HG02623 (cell line): ENCODE results near the gene ADIPOR2.

Experiments
- ATAC-seq: cut with Tn5 transposase; IDR thresholded peaks from one replicate; pipeline ENCODE4 v1.9.1; 2021; ENCODE audit warnings: moderate library complexity; ENCODE audit not compliant: unreplicated experiment

Gene ADIPOR2, protein sequence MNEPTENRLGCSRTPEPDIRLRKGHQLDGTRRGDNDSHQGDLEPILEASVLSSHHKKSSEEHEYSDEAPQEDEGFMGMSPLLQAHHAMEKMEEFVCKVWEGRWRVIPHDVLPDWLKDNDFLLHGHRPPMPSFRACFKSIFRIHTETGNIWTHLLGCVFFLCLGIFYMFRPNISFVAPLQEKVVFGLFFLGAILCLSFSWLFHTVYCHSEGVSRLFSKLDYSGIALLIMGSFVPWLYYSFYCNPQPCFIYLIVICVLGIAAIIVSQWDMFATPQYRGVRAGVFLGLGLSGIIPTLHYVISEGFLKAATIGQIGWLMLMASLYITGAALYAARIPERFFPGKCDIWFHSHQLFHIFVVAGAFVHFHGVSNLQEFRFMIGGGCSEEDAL

GRCh38 chr12:1690578-1691122 is at the start of gene ADIPOR2:
TSS of gene ADIPOR2 (plus strand) at chr12:1691070. CDS start at chr12:1754344, 63,274 bp downstream.
- peak; percentile 91 for ATAC-seq

DNA sequence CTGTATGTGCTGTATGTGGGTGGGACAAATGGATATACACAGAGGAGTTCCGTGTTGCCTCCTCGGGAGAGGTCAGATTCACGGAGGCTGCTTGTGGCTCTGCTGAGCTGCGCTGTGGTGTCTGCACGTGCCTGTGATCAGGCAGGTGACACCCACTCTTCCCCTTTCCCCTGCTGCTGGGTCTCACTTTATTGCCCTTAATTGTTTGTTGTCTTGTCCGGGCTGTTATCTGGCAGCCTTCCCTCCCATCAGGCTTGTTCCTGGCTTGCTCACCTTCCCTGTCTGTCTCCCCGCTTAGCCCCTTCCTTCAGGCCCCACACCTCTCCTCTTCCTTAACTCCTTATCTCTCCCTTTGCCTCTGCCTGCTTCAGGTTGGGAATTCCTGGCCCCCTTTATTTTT is 48.4 kb upstream of the ADIPOR2 start:
- ATAC-seq, result no peak

- no peak for ATAC-seq
These were observed 47.8 kb upstream of the ADIPOR2 start for GRCh38 chr12:1643043-1643442.

DNA sequence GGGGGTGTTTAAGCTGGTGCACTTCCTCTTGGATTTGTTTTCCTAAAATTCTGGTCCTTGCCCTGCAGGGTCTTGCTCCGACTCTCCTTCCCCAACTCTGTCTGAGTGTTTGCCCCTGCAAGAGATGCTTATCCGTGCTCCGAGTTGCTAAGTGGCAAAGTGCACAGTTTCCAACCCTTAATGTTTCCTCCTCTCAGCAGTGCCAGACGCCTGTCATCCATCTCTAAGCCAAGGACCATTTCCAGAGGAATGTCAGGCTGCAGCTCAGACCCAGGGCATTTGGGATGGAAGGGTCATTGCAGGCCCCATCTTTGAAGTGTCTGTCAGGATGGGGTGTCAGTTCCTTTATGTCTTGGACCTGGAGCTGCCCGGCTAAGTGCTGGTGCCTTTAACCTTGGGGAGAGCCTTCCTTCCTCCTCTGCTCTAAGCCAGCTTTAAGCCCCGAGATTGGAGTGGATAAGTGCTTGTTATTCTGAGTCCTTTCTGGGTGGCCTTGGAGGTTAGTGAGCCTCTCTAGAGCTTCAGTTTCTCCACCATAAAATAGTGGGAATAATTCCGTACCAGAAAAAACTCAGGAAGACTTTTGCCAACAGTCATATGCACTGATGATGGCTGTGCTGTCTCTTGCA is 46.9 kb upstream of the ADIPOR2 start:
- ATAC-seq, result no peak

DNA sequence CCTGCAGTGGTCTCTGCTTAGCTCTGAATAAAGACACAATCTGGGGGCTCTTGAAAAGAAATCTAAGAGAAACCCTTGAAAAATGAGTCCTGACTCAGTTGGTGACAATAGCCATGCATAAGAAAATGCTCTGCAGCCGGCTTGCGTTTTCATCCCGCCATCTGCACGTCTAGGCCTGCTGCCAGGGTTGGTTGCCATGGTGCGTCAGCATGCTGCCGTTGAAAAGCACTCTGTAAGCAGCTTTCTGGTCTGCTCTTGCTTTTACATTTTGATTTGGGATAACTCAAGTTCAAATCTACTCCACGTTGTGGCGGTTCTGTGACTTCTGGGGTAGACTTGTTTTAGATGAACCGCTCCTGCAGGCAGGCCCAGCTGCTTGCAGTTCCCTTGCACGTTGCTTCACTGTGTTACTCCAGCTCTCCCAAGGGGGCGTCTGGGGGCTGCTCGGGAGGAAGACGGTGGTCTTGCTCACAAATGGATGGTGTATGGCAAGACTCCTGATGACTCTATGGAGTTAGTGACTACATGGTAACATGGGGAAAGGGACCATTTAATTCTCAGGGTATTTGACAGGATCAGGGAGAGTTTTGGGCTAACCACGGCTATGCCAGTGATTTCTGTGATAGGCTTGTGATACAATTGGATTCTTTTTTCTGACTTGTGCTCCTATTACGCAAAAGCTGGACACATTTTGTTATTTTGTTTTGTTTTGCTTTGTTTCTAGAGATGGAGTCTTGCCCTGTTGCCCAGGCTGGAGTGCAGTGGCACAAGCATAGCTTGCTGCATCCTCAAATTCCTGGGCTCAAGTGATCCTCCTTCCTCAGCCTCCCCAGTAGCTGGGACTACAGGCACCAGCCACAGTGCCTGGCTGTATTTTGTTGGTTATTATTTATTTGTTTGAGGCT is 46.1 kb upstream of the ADIPOR2 start:
- no peak for ATAC-seq

DNA sequence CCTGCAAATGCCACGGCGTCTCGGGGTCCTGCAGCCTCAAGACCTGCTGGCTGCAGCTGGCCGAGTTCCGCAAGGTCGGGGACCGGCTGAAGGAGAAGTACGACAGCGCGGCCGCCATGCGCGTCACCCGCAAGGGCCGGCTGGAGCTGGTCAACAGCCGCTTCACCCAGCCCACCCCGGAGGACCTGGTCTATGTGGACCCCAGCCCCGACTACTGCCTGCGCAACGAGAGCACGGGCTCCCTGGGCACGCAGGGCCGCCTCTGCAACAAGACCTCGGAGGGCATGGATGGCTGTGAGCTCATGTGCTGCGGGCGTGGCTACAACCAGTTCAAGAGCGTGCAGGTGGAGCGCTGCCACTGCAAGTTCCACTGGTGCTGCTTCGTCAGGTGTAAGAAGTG is 45.1 kb upstream of the ADIPOR2 start:
- no peak for ATAC-seq

DNA sequence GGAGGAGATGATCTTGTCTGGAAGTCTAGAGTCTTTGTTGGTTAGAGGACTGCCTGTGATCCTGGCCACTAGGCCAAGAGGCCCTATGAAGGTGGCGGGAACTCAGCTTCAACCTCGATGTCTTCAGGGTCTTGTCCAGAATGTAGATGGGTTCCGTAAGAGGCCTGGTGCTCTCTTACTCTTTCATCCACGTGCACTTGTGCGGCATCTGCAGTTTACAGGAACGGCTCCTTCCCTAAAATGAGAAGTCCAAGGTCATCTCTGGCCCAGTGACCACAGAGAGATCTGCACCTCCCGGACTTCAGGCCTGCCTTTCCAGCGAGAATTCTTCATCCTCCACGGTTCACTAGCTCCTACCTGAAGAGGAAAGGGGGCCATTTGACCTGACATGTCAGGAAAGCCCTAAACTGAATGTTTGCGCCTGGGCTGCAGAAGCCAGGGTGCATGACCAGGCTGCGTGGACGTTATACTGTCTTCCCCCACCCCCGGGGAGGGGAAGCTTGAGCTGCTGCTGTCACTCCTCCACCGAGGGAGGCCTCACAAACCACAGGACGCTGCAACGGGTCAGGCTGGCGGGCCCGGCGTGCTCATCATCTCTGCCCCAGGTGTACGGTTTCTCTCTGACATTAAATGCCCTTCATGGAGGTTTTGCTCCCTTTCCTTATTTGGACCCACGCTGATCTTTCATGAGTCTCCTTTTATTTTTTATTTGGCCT is 44.1 kb upstream of the ADIPOR2 start:
- no peak for ATAC-seq

GRCh38 chr12:1647285-1647669 is 43.6 kb upstream of the ADIPOR2 start:
- no peak for ATAC-seq

DNA sequence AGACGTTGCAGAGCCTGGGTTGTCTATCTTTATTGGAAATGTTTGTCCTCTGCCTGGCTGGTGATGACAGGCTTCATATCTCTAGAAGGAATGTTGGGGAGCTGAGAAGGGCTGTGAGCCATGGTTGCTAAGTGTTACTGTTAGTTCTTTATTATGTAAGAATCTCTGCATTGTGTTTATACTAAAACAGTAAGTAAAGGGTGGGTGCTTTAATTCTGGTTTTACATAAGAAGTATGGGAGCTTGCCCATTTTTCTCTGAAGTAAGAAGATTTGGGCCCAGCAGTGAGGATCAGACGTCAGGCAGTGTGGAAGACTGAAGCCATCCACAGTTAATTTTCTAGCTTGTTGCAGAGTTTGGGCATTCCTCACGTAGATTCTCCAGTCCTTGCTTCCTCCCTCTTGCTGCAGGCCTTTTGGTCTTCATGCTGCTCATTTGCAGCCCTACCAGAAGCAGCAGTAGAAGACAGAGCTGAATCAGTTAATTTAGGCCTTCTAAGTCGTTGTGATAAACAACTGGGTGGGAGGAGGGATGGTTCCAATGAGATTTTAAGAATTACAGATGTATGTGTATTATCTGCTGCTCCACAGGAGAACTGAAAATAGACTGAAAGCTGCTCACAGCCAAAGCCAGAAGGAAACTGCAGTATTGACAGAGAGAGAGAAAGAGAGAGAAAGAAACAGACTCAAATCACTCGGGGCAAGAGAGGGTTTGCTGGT is 40.5 kb upstream of the ADIPOR2 start:
- ATAC-seq, result no peak

DNA sequence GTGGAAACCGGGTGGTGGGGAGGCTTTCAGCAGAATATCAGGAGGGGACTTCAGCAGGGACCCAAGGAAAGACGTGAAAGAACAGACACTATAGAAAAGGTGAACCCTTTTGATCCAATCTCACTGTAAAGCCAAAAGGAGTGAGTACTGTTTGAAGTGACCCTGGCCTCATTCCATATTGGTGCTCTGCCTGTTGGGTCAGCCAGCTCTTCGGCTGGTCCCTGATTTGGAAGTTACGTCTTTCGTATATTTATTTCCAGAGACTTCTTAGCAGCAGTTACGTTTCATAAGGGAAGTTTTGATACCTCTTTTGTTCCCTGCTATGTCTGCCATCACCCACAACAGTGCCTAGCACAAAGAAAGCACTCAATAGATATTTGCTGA is 39.9 kb upstream of the ADIPOR2 start:
- ATAC-seq, result no peak

DNA sequence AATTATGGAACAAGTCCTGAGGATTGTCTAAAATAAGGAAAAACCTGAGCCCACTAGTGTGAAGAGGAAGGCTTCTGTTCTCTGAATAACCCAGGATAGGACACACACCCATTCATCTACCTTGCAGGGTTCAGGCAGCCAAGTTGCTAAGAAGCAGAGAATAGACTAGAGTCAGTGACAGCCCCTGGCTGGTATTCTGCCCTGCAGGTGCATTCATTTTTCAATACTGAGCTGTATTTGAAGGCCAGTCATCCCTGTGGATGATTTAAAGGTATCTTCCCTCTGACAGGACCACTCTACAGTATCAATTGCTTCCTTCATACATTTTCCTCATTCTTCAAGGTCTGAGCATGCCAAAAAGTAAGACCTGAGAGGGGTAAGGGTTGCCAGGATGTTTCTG is 38.9 kb upstream of the ADIPOR2 start:
- ATAC-seq, result no peak

GRCh38 chr12:1655225-1655788 is 35.6 kb upstream of the ADIPOR2 start:
- no peak for ATAC-seq

GRCh38 chr12:1656902-1657301 is 34.0 kb upstream of the ADIPOR2 start:
- ATAC-seq, result no peak

DNA sequence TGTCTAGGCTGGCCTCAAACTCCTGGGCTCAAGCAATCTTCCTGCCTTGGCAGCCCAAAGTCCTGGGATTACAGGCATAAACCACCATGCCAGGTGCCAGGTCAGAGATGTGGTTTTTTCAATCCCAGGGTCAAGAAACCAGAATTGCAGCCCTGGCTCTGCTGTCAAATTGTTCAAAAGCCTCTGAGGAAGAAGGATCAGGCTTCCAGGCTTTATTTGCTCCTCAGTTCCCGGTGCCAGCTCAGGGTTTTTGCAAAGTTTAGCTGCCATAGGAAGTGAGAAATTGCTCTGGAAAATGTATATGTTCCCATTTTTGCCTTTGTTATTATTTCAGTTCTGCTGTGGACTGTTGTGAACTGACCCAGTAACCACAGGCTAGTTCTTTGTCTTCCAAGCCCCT is 33.2 kb upstream of the ADIPOR2 start:
- ATAC-seq, result no peak

GRCh38 chr12:1660304-1661187 is 30.3 kb upstream of the ADIPOR2 start:
- no peak for ATAC-seq

GRCh38 chr12:1661553-1662335 is 29.1 kb upstream of the ADIPOR2 start:
- ATAC-seq, result no peak

DNA sequence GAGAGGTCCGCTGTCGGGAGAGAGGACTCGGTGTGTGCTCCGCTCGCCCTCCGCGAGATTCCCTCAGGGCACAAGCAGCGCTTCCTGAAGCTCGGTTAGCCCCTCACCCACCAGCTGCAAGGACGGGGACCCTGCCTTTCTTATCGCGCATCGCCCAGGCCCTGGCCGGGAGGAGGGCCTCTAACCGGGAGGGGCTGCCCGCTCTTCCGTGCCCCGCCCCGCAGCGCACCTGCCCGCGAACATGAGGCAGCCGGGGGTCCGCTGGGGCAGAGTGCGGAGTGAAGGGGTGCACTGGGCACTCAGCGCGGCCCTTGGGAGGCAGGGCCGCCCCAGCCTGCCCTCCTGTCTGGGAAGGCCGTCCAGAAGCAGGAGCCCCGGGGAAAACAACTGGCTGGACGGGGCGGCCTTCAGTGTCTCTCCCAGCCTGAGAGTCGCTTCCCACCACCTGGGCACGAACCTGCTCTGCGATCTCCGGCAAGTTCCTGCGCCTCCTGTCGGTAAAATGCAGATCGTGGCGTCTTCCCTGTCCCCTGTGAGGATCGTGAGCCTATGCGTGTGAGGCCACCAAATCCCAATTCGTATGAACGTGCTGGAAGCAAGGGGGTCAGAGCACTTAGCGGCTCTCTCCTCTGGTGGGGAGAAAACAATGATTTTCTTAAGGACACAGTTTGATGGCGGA is 28.0 kb upstream of the ADIPOR2 start:
- ATAC-seq, result no peak
